Measurements from ENCODE around the gene ISCA2. TPM values are rescaled to one million over a fixed set of nuclear protein-coding genes. Genes with fewer than 3 reads are reported as not detected.
A peak's percentile ranks its signal among the peaks of the same experiment; 100 is the strongest.
"Not testable (repeated sequence)": the region's sequence is repeated elsewhere in the genome, so short reads cannot be mapped to it uniquely, and the experiment has no call there.

ISCA2 gene
- total RNA-seq: 26.0 TPM

GRCh38 chr14:74493343-74494261 is at the start of gene ISCA2:
Gene ISCA2, plus strand, starts transcription at chr14:74493765. Its CDS starts 10 bp downstream, at chr14:74493775.
- Histone ChIP-seq H3K4me3 (peak within 1 kb of the TSS; percentile 92 to 97), H3K4me1 (peaks cover 46% of the 10 kb centered on the region), H3K36me3 (no peaks in the 10 kb centered on the region), H3K27ac (peak within 1 kb of the TSS; percentile 98), H3K9me3 (no peaks in the 10 kb centered on the region), H3K27me3 (no peaks in the 10 kb centered on the region)
- DNase-seq (ENCODE audit: extremely low spot score in 2 of 2): peak; percentile 99 to 100
- intact Hi-C loops (cut with DNase I): no loop called here
- TF ChIP-seq POLR2A (IDR thresholded peaks at IDR 0.05) (peak in 1 of 2 donors; percentile 67), POLR2AphosphoS5 (IDR thresholded peaks at IDR 0.05; ENCODE audit: insufficient read depth in 1 of 2, low read depth in 1 of 2) (peak; percentile 83 to 84), CTCF (IDR thresholded peaks at IDR 0.05) (no peak)

- H3K27ac ChIP-seq: no peak overlapping the region
- TF ChIP-seq POLR2A (IDR thresholded peaks at IDR 0.05) (no peak), CTCF (IDR thresholded peaks at IDR 0.05) (no peak), POLR2AphosphoS5 (IDR thresholded peaks at IDR 0.05; ENCODE audit: insufficient read depth in 1 of 2, low read depth in 1 of 2) (no peak)
- H3K4me3 ChIP-seq: no peak overlapping the region
- no peaks in the 10 kb centered on the region for H3K9me3 ChIP-seq
- H3K27me3 ChIP-seq: no peaks in the 10 kb centered on the region
- no peak for DNase-seq (ENCODE audit: extremely low spot score in 2 of 2)
- intact Hi-C loops (cut with DNase I): no loop called here
- no peaks in the 10 kb centered on the region for H3K36me3 ChIP-seq
- no peaks in the 10 kb centered on the region for H3K4me1 ChIP-seq
These were observed 48.7 kb upstream of the ISCA2 start for GRCh38 chr14:74444866-74445265.

- H3K4me3 ChIP-seq; H3K27ac ChIP-seq; H3K36me3 ChIP-seq; H3K4me1 ChIP-seq; H3K27me3 ChIP-seq; H3K9me3 ChIP-seq; DNase-seq (ENCODE audit: extremely low spot score in 2 of 2): not testable (repeated sequence)
- intact Hi-C loops (cut with DNase I): loop anchor here (1.0 kb wide), 1 partner anchor 18 kb away; no protein-coding TSS in a partner anchor
These were observed 39.2 kb upstream of the ISCA2 start for GRCh38 chr14:74454397-74454796.

GRCh38 chr14:74456684-74457564 is 36.6 kb upstream of the ISCA2 start:
- no peak overlapping the region for H3K27ac ChIP-seq
- H3K27me3 ChIP-seq: no peaks in the 10 kb centered on the region
- intact Hi-C loops (cut with DNase I): no loop called here
- no peak overlapping the region for H3K4me3 ChIP-seq
- no peak for TF ChIP-seq CTCF (IDR thresholded peaks at IDR 0.05)
- TF ChIP-seq POLR2AphosphoS5 (IDR thresholded peaks at IDR 0.05; ENCODE audit: insufficient read depth in 1 of 2, low read depth in 1 of 2): no peak
- TF ChIP-seq POLR2A (IDR thresholded peaks at IDR 0.05): no peak
- no peaks in the 10 kb centered on the region for H3K9me3 ChIP-seq
- H3K4me1 ChIP-seq: peaks cover 11% of the 10 kb centered on the region
- peak in 1 of 2 donors; percentile 82 for DNase-seq (ENCODE audit: extremely low spot score in 2 of 2)
- H3K36me3 ChIP-seq: no peaks in the 10 kb centered on the region

GRCh38 chr14:74457565-74457895 is 36.0 kb upstream of the ISCA2 start:
- intact Hi-C loops (cut with DNase I): no loop called here
- Histone ChIP-seq H3K36me3 (no peaks in the 10 kb centered on the region), H3K4me3 (no peak overlapping the region), H3K9me3 (no peaks in the 10 kb centered on the region), H3K27me3 (no peaks in the 10 kb centered on the region), H3K27ac (no peak overlapping the region), H3K4me1 (peaks cover 11% of the 10 kb centered on the region)
- DNase-seq (ENCODE audit: extremely low spot score in 2 of 2): no peak
- no peak for TF ChIP-seq CTCF (IDR thresholded peaks at IDR 0.05)
- TF ChIP-seq POLR2A (IDR thresholded peaks at IDR 0.05): no peak

All from vagina (tissue), 2 donors.